GM18907 (cell line): ENCODE data around the gene SCT.

ENCODE experiments used
- ATAC-seq: cut with Tn5 transposase; IDR thresholded peaks from one replicate; pipeline ENCODE4 v1.9.1; 2021; ENCODE audit warnings: mild to moderate bottlenecking, moderate library complexity; ENCODE audit not compliant: unreplicated experiment

The SCT gene

DNA sequence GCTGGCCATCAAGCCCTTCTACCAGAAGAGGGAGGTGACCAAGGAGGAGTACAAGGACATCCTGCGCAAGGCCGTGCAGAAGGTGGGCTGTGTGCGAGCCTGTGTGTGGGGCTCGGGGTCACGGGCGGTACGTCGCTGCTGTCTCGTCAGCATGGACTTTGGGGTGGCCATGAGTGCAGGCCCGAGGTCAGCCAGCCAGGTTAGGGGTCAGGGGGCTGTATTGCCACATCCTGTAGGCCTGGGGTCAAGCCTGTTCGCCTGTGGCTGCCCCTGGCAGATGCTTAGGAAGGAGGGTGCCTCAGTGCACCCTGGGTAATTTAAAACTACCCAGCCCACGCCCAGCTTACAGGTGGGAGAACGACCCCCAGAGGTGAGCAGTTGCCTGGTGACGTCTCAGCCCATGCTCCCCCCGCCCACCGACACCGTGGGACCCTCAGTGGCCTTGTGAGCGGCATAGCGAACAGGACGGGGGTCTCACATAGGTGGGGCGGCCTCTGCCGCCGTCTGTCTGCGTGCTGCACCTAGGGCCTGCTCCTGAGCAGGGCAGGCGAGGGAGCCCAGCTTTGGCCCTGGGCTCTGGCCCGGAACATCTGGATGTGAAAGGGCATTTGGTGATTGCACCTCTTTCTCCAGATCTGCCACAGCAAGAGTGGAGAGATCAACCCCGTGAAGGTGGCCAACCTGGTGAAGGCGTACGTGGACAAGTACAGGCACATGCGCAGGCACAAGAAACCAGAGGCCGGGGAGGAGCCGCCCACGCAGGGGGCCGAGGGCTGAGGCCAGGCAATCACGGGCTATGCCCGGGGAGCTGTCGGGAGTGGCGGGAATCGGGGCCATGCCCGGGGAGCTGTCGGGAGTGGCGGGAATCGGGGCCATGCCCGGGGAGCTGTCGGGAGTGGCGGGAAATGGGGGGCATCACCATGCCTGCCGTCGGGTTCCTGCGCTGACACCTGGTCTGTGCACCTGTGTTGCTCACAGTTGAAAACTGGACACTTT is 15.7 kb downstream of the SCT start:
- no peak for ATAC-seq

DNA sequence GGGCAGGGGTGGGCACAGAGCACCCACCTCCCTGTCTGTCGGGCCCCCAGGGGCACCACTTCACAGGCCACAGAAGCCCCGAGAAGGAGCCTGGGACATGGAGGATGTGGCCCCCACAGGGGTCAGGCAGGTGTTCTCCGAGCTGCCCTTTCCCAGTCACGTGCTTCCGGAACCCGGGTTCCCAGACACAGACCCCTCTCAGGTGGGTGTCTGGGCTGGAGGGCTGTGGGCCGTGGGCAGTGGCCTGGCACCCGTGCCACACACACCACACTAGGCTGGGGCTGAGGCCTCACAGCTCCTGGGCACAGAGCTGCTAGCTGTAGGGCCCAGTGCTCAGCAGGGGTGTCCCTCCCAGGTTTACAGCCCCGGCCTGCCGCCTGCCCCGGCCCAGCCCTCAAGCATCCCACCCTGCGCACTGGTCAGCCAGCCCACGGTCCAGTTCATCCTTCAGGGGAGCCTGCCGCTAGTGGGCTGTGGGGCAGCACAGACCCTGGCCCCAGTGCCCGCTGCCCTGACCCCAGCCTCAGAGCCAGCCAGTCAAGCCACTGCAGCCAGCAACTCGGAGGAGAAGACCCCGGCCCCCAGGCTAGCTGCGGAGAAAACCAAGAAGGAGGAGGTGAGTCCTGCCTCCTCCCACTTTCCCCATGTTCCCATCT is 16.7 kb downstream of the SCT start:
- ATAC-seq: no peak

DNA sequence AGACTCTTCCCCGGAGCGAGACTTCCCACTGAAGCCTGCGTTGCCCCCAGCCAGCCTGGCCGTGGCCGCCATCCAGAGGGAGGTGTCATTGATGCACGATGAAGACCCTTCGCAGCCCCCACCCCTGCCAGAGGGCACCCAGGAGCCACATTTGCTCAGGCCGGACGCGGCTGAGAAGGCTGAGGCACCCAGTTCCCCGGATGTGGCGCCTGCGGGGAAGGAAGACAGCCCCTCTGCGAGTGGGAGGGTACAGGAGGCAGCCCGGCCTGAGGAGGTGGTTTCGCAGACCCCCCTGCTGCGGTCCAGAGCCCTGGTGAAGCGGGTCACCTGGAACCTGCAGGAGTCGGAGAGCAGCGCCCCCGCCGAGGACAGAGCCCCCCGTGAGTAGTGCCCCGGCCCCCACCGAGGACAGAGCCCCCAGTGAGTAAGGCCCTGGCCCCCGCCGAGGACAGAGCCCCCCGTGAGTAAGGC is 17.6 kb downstream of the SCT start:
- ATAC-seq: no peak

DNA sequence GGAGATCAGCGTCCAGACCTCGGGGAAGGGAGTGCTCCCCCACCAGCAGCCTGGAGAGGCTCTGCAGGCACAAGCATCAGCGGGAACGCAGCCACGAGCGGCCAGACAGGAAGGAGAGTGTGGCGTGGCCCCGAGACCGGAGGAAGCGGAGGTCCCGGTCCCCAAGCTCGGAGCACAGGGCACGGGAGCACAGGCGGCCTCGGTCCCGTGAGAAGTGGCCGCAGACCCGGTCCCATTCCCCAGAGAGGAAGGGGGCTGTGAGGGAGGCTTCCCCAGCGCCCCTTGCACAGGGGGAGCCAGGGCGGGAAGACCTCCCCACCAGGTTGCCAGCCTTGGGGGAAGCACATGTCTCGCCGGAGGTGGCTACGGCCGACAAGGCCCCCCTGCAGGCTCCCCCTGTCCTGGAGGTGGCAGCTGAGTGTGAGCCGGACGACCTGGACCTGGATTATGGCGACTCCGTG is 18.2 kb downstream of the SCT start:
- no peak for ATAC-seq

DNA sequence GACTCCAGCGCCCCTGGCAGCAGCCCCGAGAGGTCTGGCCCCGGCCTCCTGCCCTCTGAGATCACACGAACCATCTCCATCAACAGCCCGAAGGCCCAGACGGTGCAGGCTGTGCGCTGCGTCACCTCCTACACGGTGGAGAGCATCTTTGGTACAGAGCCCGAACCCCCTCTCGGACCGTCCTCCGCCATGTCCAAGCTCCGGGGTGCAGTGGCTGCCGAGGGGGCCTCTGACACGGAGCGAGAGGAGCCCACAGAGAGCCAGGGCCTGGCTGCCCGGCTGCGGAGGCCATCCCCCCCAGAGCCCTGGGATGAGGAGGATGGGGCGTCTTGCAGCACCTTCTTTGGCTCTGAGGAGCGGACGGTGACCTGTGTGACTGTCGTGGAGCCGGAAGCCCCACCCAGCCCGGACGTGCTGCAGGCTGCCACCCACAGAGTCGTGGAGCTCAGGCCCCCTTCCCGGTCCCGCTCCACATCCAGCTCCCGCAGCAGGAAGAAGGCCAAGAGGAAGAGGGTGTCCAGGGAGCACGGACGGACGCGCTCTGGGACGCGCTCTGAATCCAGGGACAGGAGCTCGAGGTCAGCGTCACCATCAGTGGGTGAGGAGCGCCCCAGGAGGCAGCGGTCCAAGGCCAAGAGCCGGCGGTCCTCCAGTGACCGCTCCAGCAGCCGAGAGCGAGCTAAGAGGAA is 18.9 kb downstream of the SCT start:
- no peak for ATAC-seq

DNA sequence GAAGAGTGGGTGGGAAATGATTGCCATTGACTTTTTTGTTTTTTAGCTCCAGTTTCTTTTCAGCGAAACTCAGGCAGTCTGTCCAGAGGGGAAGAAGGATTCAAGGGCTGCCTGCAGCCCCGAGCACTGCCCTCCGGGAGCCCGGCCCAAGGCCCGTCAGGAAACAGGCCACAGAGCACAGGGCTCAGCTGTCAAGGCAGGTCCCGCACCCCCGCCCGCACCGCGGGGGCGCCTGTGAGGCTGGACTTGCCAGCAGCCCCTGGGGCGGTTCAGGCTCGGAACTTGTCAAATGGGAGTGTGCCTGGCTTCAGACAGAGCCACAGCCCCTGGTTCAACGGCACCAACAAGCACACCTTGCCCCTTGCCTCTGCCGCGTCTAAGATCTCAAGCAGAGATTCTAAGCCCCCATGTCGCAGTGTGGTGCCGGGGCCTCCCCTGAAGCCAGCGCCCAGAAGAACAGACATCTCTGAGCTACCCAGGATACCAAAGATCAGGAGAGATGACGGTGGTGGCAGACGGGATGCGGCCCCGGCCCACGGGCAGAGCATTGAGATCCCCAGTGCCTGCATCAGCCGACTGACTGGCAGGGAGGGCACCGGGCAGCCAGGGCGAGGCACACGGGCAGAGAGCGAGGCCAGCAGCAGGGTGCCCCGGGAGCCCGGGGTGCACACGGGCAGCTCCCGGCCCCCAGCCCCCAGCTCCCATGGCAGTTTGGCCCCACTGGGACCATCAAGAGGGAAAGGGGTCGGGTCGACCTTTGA is 19.8 kb downstream of the SCT start:
- ATAC-seq: no peak

DNA sequence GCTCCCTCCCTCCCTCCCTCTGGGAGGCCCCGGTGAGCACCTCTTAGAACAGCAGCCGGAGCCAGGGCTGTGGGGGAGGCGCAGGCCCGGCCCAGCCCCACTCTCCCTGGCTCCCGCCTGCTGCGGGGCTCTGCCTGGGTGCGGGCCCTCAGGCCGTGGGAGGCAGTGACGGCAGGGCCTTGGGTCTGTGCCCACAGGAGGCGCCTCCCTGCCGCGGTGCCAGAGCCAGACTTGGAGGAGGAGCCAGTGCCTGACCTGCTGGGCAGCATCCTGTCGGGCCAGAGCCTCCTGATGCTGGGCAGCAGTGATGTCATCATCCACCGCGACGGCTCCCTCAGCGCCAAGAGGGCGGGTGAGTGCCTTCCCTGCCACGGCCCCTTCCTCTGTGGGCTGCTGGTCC is 20.7 kb downstream of the SCT start:
- ATAC-seq: no peak

DNA sequence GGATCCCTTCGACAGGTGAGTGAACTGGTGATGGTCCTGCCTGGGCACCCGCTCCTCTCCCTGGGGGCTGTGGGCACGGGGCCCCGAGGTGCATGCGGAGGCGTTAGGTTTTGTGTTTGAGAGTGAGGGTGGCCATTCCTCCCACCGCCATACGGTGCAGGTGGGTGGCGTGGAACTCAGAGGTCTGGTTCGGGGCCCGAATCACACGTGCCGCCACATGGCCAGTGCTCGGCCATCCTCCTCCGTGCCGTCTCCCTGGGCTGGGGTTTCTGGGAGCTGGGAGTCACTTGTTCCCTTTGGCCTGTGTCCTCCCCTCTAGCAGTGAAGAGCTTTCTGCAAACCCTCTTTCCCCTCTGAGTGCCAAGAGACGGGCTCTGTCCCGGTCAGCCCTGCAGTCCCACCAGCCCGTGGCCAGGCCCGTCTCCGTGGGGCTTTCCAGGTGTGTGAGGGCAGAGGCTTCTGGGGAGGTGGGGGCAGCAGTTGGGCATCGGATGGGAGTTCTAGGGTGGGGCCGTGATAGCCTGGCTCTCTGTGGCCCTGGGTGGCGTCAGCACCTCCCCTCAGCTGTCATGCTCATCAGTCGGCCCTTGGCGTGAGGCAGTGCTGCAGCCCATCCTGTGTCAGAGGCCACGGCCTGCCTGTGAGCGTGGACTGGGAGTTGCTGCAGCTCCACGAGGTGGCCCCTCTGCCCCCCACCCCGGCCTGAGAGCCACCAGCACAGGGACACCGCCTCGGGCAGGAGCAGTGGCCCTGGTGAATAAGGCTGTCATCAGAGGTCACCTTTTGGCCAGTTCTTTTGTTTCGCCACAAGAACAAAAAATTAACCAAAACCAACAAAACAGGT is 21.5 kb downstream of the SCT start:
- no peak for ATAC-seq

DNA sequence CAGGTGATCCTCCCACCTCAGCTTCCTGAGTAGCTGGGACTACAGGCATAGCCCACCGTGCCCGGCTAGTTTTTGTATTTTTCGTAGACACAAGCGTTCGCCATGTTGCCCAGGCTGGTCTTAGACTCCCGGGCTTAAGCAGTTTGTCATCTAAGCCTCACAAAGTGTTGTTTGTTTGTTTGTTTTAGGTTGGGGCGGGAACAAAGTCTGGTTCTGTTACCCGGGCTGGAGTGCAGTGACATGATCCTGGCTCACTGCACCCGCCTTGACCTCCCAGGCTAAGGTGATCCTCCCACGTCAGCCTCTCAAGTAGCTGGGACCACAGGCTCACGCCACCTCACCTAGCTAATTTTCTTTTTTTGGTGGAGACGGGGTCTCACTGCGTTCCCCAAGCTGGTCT is 23.8 kb downstream of the SCT start:
- ATAC-seq: no peak

DNA sequence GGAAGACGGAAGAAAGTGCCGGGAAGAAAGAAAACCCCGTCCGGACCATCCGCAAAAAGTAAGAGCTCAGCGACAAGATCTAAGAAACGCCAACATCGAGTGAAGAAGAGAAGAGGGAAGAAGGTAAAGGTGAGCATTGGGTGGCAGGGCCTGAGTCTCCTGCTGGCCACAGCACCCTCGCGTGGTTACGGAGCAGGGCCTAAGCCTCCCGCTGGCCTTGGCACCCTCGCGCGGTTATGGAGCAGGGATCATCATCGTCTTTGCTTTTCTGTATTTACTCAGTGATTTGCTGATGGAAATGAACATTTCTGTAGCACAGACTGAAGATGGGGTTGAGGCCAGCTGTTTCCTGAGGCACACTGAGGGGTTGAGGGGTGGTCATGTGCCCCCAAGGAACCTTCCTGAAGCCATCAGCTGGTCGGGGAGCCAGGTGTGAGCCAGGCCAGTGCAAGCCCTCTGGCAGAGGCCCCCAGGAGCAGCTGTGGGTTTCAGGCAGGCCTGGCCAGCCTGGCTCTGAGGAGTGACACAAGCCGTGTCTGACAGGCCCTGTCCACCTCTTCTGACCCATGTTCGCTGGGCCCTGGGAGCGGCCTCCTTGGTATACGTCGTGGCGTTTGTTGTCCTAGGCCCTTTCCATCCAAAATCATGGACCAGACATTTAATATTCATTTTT is 25.3 kb downstream of the SCT start:
- no peak for ATAC-seq

DNA sequence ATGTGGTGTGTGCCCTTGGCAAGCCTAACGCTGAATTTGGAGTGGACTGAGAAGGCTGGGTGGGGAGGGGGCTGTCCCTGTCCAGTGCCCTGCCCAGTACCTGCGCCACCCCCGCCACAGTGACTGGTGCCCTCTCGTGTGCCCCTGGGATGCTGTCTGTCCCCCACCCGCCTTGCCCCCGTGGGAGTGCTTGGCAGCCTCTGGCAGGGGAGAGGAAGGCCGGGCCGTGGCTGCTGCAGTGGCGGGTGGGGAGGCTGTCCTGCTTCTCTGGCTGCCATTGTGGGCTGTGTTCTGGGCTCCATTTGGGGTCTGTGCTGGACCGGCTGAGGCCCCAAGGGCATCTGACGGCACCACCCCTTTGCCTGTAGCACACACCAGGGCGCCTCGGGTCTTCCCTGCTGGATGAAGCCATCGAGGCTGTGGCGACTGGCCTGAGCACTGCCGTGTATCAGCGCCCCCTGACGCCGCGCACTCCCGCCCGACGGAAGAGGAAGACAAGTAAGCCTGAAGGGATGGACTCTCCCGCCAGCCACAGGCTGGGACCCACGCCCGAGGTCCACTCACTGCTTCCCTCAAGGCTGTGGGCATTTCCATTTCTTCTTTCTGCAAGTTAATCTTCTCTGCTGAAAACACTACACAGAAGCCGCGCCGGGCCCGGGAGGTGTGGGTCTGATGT is 28.8 kb downstream of the SCT start:
- no peak for ATAC-seq

DNA sequence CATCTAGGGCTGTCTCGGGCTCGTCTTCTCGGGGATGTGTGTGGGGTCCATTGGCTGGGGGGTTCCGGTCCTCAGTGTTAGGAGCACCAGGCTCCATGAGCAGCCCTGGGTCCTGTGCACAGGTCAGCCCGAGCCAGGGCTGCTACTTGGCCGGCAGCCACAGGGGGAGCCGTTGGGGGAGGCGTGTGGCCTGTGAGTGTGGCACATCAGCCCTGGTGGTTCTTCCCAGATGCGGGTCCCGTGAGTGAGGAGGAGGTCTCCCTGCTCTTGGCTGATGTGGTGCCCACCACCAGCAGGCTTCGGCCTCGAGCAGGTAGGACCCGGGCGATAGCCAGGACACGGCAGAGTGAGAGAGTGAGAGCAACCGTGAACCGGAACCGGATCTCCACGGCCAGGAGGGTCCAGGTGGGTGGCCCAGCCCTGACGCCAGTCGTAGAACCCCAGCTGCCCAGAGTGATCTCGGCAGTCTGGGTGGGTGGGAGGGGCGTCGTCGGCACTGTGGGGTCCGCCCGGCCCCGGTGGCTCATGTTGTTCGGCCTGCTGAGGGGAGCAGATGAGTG is 29.7 kb downstream of the SCT start:
- no peak for ATAC-seq

DNA sequence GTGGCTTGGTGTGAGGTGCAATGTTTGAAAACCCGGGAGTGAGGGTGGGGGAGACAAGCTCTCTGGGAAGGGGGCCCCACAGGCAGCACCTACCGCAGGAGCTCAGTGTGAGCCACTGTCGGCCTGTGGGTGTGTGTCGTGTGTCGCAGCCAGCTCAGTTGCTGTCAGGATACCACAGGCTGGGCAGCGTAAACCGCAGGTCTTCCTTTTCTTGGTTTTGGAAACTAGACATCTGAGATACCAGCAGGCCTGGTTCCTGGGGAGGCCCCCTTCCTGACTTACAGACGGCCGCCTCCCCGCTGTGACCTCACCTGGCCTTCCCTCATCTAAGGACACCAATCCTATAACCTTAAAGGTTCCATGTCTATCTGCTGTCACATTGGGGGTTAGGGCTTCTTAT is 30.6 kb downstream of the SCT start:
- ATAC-seq: no peak

DNA sequence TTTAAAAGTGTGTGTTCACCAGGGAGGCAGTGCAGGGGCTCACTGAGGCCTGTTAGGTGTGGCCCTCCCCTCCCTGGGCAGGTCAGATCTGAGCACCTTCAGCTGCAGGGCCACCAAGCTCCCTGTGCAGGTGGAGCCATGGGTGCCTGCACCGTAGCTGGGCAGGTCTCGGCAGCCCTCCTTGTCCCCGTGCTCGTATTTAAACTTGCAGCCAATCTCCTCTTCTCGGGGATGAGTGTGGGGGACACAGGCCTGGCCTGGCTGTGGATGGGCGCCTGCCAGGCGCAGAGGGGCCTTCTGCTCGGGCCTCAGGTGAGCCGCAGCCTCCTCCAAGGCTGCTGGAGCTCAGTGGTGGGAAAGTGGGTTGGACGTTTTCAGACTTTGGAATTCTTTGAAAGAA is 31.6 kb downstream of the SCT start:
- ATAC-seq: no peak

DNA sequence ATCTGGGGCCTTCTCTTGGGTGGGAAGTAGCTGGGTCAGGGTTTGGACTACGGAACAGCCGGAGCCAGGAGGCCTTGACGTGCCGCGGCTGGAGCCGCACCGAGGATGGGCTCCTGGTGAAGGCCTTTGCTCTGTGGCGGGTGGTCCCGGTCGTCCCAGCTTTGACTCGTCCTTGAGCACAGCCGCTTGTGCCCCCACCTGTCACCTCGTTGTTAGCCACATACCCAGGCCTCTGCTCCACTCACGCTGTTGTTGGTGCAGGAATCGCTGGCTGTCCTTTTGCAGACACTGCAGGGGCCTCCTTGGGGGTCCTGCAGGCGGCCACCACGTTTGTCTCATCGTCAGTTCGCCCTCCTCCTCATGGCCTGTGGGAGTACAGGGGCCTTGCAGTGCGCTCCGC is 33.6 kb downstream of the SCT start:
- ATAC-seq: no peak

DNA sequence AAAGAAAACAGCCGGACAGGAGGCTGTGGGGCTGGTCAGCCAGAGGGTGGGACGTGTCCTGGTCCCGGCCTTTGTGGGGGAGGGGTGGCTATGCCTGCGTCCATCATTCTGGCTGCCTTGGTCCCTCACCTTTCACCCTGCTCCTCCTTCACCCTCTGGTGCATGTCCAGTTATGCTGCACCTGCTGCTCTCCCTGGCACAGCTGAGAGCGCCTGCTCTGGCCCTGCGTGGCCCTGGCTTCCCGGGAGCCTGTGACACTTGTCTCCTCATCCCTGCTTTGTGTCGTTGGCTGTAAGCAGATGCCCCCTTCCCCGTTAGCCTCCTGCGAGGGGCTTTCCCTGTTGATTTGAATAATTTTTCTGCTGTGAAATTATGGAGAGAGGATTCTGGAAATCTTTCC is 34.1 kb downstream of the SCT start:
- ATAC-seq: no peak

DNA sequence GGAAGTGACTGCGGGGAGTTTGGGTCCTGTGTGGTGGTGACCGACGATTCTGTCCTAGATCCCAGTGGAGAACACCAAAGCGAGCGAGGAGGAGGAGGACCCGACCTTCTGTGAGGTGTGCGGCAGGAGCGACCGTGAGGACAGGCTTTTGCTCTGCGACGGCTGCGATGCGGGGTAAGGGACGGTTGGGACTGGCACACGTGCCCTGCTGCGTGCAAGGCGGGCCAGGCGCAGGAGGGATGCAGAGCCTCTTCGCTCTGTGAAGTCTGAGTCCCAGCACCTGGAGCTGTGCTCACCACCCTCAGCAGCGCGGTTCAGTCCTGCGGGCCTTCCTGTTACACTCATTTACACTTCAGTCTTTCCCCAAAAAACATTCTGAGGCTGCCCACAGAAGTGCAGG is 34.5 kb downstream of the SCT start:
- no peak for ATAC-seq

DNA sequence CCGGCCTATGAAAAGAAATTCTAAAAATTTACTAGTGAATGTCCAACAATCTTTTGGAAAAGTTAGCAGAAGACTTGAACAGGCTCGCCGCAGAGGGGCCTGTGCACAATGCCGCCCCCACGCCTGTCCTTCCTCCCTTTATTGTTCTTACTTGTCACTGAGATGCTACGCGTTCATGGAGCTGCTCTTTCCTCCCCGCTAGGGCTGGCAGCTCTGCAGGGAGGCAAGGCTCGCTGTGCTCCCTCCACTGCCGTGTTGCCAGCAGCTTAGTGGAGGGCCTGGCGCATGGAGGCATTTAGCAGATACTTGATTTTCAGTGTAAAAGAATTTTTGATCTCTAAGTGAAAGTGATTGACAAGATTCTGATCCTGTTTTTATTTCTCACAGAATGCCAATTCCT is 36.0 kb downstream of the SCT start:
- no peak for ATAC-seq
